ENCODE measurements around the gene PSMD9.

The PSMD9 gene

GRCh38 chr12:121966959-121967358, 78.4 kb downstream of the PSMD9 start:
- H3K4me3 ChIP-seq (ENCODE audit: low read depth, low read length) = no peak overlapping the region
- TF ChIP-seq CTCF (IDR thresholded peaks at IDR 0.05; ENCODE audit: borderline replicate concordance, insufficient read depth, low read depth, low read length) = no peak
